GM21447 (cell line): ENCODE data around the gene CYP4F2.
"Not testable (repeated sequence)": the region's sequence is repeated elsewhere in the genome, so short reads cannot be mapped to it uniquely, and the experiment has no call there.

Source experiments
- ATAC-seq: cut with Tn5 transposase; IDR thresholded peaks from one replicate; pipeline ENCODE4 v1.9.1; 2021; ENCODE audit not compliant: unreplicated experiment

The CYP4F2 gene

DNA sequence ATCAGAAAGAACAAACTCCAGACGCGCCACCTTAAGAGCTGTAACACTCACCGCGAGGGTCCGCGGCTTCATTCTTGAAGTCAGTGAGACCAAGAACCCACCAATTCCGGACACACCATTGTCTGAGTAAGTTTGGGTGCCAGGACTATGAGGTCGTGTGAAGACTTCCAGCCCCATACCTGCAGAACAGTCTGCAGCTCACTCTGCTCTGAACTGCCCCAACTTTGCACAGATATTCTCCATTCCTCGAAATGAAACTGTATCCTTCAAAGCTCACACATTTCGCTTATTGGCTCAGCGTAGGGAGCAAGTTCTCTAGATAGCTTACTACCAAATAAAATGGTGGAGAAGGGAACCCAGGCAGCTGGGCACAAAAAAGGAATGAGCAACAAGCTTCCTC, 2.6 kb upstream of the CYP4F2 start:
- ATAC-seq, result no peak

DNA sequence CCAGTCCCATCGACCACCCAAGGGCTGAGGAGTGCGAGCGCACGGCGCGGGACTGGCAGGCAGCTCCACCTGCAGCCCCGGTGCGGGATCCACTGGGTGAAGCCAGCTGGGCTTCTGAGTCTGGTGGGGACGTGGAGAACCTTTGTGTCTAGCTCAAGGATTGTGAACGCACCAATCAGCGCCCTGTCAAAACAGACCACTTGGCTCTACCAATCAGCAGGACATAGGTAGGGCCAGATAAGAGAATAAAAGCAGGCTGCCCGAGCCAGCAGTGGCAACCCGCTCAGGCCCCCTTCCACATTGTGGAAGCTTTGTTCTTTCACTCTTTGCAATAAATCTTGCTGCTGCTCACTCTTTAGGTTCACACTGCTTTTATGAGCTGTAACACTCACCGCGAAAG, 2.2 kb upstream of the CYP4F2 start:
- not testable (repeated sequence) for ATAC-seq

DNA sequence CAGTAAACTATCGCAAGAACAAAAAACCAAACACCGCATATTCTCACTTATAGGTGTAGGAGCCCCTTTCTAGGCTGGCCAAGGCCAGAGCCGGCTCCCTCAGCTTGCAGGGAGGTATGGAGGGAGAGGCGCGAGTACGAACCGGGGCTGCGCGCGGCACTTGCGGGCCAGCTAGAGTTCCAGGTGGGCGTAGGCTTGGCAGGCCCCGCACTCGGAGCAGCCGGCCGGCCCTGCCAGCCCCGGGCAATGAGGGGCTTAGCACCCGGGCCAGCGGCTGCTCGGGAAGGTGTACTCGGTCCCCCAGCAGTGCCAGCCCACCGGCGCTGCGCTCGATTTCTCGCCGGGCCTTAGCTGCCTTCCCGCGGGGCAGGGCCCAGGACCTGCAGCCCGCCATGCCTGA, 1.7 kb upstream of the CYP4F2 start:
- ATAC-seq, result not testable (repeated sequence)

DNA sequence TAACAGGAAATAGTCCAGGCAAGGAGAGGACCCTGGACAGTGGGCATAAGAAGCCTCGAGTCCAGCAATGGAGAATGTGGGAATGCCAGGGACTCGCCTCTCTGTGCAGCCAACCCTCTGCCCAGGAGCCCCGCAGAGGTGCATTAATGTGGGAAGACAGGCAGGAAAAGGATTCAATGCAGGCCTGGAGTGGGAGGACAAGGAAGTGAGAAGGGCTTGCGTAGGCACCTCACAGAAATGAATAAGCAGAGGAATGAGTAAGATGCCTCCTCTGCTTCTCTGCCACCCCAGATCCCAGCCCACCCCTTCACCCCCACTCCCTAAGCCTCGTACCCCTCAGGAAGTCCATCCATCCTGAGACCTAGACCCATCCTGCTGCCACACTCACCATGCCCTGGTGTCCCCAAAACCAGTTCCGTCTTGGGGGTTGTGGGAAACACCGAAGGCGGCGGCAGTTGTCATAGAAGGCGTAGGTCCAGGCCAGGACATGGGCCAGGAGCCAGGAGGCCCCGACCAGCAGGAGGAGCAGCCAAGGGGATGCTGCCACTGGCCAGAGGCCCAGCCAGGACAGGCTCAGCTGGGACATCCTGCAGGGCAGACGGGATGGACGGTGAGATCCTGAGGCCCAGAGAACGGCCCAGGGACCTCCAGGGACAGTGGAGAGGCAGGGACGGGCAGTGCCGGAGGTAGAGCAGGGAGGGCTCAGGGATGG, 692 bp downstream of the CYP4F2 start:
- ATAC-seq, result no peak

DNA sequence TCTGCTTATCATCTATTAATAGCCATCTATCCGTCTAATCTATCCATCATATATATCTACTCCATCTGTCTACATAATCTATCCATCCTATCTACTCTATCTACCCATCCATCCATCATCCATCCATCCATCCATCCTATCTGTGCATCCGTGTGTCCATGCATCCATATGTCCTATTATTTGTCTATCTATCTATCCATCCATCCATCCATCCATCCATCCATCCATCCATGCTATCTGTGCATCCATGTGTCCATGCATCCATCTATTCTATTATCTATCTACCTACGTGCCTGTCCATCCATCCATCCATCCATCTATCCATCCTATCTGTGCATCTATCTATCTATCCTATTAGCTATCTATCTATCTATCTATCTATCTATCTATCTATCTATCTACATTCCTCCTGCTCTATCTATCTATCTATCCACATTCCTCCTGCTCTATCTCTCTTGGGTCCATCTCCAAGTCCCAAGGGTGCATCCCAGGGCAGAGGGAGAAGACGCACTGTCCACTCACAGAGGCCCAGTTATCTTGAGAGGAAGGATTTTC, 1.9 kb downstream of the CYP4F2 start:
- no peak for ATAC-seq

DNA sequence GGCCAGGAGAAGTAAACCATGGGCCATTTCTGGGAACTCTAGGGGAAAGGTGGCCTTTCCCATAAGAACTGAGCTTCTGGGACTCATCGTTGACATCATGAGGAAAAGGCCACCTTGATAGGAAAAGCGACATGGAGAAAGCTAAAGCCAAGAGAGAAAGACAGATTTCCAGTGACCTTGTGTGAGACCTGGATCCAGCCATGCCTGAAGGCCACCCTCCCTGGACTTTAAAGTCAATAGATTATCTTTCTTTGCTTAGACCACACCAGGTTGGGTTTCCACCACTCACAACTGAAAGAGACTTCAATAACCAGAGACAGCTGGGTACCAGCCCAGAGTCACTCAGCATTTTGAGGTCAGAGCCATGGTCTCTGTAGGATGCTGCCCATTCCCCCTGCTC, 3.5 kb downstream of the CYP4F2 start:
- ATAC-seq, result no peak

DNA sequence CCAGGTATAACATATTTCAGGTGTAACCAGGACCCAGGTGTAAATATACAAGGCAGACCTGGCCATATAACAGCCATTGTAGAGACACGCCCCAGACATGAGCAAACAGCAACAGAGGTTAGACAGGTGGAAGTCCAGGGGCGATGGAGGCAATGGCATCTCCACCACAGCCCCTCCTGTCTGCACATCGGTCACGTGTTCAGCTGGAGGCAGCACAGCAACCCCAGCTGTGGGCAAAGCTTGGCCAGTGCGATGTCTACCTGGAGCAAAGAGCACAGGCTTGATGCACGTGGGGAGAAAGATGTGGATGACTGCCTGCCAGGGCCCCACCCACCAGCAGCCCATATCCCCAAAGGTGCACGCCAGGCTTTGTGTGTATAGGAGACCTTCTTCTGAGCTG, 4.4 kb downstream of the CYP4F2 start:
- ATAC-seq, result no peak

DNA sequence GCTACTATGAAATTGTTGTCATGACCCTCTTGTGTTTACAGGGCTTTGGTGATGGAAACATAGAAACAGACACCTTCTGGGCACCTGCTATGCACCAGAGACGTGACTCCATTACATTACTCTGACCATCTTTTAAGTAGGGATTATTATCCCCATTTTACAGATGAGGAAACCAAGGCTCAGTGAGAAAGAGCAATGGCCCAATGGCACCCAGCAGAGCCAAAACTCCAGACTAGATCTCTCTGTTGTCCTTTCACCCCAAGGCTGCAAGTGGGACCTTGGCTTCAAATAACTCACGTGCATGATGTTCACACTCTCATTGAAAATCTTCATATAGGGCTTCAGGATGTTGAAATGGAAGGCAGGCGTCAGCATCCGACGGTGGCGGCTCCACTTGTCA, 5.9 kb downstream of the CYP4F2 start:
- ATAC-seq, result no peak

DNA sequence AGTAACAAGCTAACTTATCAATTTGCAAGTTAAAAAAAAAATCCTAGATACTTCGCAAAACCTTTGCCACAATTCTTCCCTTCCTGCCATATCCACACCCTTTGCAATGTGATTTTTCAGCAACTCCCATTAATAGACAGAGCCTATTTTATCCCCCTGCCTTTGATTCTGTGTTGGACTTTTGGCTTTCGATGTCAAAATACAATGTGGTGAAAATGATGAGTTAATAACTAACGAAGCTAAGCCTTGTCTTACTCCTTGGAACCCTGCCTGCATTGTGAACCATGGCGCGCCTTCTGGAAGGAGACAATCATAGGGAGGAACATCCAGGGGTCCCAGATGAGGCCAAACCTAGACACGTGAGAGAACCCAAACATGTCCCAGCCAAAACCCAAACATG, 6.4 kb downstream of the CYP4F2 start:
- ATAC-seq, result no peak

DNA sequence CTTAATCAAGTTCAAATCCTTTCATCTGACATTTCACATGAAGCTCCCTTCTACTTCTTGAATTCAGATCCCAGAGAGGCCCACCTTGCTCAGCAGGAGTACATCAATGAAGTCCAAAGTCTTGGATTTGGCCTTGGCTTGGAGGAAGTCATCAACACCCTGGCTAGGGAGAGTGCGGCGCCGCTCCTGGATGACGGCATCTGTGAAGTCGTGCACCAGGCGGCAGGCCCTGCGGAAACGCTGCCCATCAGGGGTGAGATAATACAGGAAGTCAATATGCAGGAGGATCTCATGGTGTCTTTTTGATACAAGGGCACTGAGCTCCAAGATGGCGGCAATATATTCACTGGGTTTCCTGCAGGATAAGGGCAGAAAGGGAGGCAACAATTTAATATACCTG, 8.5 kb downstream of the CYP4F2 start:
- ATAC-seq, result not testable (repeated sequence)

DNA sequence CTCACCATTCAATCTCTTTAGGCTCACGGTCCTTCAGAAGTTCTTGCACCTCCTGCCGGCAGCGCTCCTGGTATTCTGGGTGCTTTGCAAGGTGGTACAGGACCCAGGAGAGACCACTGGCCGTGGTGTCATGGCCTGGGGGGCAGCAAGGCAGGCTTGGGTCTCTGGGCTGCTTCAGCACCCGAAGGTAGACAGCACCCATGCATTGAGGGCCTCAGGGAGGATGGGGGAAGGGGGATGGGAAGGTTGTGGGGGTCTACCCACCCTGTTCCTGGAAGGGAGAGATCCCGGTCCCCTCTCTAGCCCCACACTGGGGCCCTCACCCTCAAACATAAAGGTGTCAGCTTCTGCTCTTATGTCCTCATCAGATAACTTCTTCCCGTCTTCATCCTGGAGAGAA, 12.0 kb downstream of the CYP4F2 start:
- ATAC-seq, result no peak

DNA sequence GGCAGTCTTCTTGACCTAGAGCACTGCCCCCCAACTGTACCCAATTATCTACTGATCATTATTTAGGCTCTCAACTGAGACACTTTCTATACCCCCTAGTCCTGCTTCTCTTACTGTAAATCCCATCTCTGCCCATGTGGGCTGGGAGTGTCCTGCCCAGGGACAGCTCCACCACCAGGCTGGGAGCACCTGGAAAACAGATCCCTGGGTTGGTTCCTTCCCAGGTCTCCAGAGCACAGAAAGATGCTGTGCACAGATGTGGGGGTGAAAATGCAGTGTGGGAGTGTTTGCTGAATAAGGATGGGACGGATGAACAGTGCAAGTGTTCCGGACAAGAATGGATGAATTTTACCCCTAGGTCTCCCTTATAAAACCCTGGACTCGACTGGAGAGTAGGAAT, 12.7 kb downstream of the CYP4F2 start:
- no peak for ATAC-seq

DNA sequence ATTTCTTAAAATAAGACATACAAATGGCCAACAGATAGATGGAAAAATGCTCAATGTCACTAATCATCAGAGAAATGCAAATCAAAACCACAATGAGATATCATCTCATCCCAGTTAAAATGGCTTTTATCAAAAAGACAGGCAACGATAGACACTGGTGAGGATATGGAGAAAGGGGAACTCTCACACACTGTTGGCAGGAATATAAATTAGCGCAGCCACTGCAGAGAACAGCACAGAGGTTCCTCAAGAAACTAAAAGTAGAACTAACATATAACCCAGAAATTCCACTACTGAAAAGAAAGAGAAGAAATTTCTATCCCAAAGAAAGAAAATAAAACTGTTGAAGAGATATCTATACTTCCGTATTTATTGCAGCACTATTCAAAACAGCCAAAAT, 14.5 kb downstream of the CYP4F2 start:
- ATAC-seq, result not testable (repeated sequence)

DNA sequence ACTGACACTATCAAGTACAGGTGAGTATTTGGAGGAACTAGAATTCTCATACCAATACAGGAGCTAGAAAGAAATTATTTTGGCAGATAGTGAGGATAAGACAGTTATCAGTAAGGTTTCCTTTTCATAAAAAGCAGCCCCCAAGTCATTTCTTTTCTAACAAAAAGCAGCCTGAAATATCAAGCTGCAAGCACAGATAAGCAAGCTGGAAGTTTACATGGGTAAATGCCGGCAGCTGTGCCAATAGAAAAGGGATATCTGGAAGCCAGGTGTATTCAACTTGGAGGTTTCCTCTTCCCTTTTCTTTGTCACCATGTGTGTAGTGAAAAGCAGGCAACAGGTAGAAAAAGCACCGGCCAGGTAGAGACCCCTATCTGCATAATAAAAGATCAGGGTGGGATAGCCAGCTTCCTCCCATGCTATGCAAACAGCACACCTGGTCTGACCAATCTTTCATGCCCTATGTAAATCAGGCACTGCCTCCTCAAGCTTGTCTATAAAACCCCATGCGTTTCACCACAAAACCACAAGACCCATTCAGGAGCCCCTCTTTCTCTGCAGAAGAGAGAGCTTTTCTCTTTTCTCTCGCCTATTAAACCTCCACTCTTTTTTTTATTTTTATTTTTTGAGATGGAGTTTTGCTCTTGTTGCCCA, 22.9 kb downstream of the CYP4F2 start:
- no peak for ATAC-seq

DNA sequence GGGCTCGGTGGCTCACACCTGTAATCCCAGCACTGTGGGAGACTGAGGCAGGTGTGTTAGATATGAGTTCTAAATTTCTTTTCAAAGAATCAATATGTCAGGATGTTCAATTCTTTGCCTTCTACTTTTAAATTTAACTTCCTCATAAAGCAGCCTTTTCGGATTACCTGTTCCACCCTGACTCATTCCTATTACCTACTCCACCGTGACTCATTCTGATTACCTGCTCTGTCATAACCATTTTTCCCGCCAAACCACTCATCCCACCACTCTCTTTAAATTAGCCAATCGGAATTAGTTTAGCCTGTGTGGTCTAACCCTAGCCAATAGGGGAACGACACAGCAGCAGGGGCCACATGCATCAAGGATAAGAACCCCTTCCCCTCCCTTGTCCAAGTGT, 24.1 kb downstream of the CYP4F2 start:
- not testable (repeated sequence) for ATAC-seq

DNA sequence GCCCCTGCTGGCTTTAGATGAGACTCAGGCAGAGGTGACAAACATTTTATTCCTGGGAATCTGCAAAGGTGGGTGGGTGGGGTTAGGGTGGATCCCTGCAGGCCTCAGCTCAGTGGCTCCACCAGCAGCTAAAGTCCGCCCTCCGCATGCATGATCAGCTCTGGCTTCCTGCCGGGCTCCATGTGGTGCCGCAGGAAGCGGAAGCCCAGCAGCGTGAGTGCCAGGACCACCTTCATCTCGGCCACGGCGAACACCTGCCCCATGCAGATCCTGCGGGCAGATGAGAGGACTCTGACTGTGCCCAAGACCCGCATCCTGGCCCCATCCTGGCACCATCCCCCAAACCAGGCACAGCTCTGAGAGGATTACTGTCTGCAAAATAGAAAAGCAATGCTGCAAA, 26.3 kb downstream of the CYP4F2 start:
- no peak for ATAC-seq

DNA sequence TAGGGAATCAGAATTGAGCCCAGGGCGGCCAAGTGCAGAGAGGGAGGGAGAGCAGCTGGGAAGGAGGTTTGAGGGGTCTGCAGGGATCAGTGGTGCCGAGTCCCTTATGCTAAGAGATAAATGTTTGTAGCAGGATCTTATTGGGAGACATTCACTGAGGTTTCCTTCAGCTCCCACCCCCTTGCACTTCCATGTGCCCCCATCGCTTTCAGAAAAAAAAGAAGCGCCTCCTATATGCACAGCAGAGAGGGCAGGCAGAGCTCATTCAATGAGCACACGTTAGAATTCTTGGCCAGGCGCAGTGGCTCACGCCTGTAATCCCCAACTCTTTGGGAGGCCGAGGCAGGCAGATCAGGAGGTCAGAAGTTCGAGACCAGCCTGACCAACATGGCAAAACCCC, 28.0 kb downstream of the CYP4F2 start:
- no peak for ATAC-seq

DNA sequence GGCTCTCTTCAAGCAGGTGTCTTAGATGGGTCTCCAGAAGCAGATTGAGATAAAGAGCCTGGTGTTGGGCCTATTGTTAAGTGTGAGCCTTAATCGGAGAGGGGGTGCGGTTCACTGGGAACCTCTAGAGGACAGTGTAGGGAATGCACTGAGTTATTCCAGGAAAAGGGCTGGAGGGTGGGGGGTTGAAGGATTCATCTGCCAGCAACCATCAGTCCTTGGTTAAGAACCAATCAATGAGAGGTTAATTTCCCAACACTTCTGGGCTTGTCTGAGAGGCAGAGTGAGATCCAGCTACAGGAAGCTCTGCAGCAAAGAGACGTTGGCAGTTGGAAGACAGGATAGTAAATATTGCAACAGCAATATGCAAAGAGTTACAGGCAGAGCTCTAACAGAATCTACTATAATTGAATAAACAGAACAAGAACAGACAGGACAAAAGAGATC, 28.7 kb downstream of the CYP4F2 start:
- ATAC-seq, result no peak

DNA sequence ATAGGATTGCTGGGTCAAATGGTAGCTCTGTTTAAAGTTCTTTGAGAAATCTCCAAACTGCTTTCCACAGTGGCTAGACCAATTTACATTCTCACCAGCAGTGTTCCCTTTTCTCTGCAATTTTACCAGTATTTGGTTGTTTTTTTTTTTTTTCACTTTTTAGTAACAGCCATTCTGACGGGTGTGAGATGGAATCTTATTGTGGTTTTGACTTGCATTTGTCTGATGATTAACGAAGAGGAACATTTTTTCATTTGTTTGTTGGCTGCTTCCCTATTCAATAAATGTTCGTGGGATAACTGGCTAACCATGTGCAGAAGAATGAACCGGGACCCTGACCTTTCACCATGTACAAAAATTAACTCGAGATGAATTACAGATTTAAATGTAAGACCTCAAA, 31.2 kb downstream of the CYP4F2 start:
- ATAC-seq, result no peak

DNA sequence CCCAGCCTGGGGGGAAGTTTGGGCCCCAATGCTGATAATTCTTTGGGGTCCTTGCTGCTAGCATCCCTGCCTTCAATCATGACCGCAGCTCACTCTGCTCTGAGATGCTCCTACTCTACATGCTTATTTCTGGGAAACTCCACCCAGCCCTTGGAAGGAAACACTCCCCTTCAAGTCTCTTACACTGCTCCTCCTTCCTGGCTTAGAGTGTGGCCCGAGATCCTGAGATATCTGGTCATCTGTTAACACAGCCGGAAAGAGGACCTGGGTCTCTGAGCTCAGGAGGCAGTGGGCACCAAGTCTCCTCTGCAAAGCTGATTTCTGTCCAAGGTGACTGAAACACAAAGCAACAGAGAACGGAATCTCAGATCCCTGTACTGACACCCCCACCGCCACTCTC, 33.0 kb downstream of the CYP4F2 start:
- ATAC-seq, result no peak

DNA sequence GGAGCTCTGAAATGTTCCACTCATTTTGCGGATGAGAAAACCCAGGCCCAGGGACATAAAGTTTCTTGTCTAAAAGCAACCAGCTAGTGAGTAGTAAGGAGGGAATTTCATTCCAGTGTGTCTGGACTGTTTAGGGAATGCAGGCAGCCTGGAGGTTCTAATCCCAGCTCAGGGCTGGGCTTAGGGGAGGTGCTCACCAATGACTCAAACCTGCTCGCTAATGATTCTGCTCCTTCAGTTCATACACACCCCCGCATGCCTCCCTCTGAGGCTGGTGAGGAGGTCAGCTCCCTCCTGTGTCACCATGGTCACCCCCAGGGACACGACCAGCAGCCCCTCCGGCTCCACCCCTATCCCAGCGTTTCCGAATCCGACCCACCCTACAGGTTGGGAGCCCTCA, 34.6 kb downstream of the CYP4F2 start:
- ATAC-seq, result no peak

DNA sequence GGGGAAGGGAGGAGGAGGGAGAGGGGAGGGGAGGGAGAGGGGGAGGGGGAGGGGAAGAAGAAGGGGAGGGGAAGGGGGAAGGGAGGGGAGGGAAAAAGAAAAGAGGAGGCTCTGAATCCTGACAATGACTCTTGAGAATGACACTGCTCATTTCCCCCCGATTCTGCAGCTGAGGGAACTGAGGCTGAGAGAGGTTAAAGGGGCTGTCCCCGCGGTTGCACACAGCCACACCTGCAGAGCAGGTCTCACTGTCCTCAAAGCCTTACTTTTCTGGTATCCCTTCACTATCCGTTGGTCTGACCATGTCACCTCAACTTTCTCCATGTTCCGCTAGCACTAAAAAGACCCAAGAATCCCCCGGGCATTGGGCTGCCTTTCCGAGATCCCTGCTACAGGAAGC, 35.4 kb downstream of the CYP4F2 start:
- no peak for ATAC-seq

DNA sequence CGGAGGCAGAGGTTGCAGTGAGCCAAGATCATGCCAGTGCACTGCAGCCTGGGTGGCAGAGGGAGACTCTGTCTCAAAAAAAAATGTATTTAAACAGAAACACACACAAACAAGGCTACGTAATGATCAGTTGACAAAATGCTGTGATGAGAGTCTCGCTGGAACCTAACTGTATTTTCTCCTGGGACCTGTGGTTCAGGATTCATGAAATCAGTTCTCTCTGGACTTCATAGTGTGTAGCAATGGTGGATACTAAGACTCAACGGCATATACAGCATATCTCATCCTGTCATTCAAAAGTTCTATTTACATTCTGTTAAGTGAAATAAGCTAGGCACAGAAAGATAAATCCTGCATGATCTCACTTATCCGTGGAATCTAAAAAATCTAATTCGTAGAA, 37.4 kb downstream of the CYP4F2 start:
- ATAC-seq, result no peak
